Measurements from ENCODE around the gene MYLK2. TPM values are rescaled to one million over a fixed set of nuclear protein-coding genes. Genes with fewer than 3 reads are reported as not detected.

MYLK2 gene
- total and polyA plus RNA-seq, 7 donors, result 0.16 to 0.81 (median 0.39) TPM; not detected in 4

DNA sequence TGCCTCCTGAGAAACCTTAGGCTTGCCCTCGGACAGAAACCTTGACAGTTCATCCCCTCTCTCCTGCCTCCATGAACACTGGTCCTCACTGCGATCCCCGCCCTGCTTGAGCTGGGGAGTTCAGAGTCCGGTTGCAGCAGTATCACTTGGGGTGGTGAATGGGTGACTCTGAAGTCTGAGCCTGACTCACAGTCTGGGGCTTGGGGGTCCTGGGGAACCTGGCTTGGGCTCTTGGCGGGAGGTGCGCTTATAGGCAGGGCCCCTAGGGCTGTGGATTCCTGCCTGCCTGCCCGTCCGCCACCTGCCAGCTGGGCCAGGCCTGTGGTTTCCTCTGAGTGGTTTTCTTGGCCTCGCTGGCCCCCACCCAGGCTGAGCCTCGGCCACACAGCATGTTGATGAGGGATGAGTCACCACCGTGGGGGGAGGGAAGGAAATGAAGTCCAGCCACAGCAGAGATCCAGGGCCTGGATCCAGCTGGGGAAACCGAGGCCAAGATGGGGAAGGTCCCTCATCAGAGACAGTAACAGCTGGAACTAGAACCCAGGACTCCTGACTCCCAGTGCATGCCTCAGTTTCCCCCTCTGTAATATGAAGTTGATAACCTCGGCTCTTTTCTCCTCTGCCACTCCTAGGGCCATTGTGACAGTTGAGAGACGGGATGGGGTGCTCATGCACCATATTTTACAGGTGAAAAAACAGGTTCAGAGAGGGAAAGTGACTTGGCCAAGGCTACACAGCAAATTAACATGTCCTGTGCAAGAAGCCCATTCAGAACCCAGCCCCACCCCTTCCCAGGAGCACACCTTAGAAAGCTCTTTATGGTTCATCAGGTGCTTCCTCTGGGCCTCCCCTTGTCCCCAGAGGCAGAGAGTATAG is 17.1 kb downstream of the MYLK2 start:
- H3K4me3 ChIP-seq, result no peak overlapping the region
- 26 to 33% methylated on average over 14 of the region's 14 CpGs for WGBS, 2 donors
- intact Hi-C loops (cut with DNase I), result no loop called here
- no peaks in the 10 kb centered on the region for H3K9me3 ChIP-seq
- peaks cover 0 to 17% (median 12%) of the 10 kb centered on the region in 4 donors for H3K4me1 ChIP-seq
- peak; percentile 83 for DNase-seq
- H3K36me3 ChIP-seq, result no peaks in the 10 kb centered on the region
- H3K27me3 ChIP-seq, result peaks cover 0 to 9% (median 0%) of the 10 kb centered on the region in 3 donors
- TF ChIP-seq POLR2AphosphoS5 (IDR thresholded peaks at IDR 0.05) (peak in 1 of 4 donors; percentile 14), POLR2A (IDR thresholded peaks at IDR 0.05) (no peak)
- H3K27ac ChIP-seq, result no peak overlapping the region

DNA sequence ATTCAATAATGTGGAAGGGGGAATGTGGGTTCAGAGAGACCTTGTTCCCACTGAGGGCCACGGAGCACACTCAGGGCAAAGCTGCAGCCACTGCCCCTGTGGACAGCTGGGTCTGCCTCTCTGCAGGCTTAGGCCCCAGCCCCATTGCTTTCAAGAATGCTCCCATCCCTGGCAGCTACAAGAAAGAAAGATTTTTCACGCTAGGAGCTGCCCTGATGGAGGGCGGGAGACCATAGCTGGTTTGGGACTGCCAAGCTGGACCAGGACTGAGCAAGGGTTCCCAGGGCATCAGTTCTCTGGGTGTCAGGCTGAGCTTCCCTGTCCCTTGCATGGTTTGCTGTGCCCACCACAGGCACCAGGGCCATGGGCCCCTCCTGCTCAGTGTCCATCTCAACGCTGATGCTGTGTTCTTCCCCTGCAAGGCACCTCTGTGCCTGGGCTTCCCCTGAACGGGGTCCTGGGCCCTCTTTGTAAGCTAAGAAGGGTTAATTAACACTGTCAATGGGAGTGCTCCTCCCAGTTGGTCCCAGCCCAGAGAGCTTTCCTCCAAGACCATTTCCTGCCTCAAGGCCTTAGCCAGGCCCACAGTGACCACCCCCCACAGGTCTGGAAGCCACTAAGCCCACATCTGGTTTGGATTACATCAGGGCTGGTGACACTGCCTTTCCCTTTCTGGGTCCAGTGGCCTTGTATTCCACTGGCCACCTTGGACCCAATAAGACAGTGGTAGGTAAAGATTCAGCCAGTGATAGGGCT is 17.9 kb downstream of the MYLK2 start:
- no peak for TF ChIP-seq CTCF (IDR thresholded peaks at IDR 0.05)
- TF ChIP-seq POLR2A (IDR thresholded peaks at IDR 0.05), result no peak
- no peak for TF ChIP-seq POLR2AphosphoS5 (IDR thresholded peaks at IDR 0.05)
- no peak for TF ChIP-seq EP300 (IDR thresholded peaks at IDR 0.05)
- intact Hi-C loops (cut with DNase I), result no loop called here
- 78 to 79% methylated on average over 5 of the region's 5 CpGs for WGBS, 2 donors
- peaks cover 0 to 9% (median 0%) of the 10 kb centered on the region in 3 donors for H3K27me3 ChIP-seq
- H3K27ac ChIP-seq, result no peak overlapping the region
- no peaks in the 10 kb centered on the region for H3K36me3 ChIP-seq
- no peak overlapping the region for H3K4me3 ChIP-seq
- DNase-seq, result peak; percentile 44
- H3K4me1 ChIP-seq, result peaks cover 0 to 17% (median 12%) of the 10 kb centered on the region in 4 donors
- H3K9me3 ChIP-seq, result no peaks in the 10 kb centered on the region

GRCh38 chr20:31837896-31838397 is 18.8 kb downstream of the MYLK2 start:
- Histone ChIP-seq H3K27me3 (peaks cover 0 to 4% (median 0%) of the 10 kb centered on the region in 3 donors), H3K9me3 (no peaks in the 10 kb centered on the region), H3K4me3 (no peak overlapping the region), H3K4me1 (peaks cover 0 to 17% (median 12%) of the 10 kb centered on the region in 4 donors), H3K36me3 (no peaks in the 10 kb centered on the region), H3K27ac (peak overlapping the region in 1 of 4 donors; percentile 20)
- 59 to 62% methylated on average over 3 of the region's 3 CpGs for WGBS, 2 donors
- peak; percentile 52 for DNase-seq
- TF ChIP-seq EP300 (IDR thresholded peaks at IDR 0.05) (no peak), CTCF (IDR thresholded peaks at IDR 0.05) (no peak), POLR2A (IDR thresholded peaks at IDR 0.05) (no peak), POLR2AphosphoS5 (IDR thresholded peaks at IDR 0.05) (no peak)
- intact Hi-C loops (cut with DNase I), result no loop called here

GRCh38 chr20:31838646-31839292 is 19.6 kb downstream of the MYLK2 start:
- intact Hi-C loops (cut with DNase I), result no loop called here
- H3K4me1 ChIP-seq, result peaks cover 0 to 17% (median 12%) of the 10 kb centered on the region in 4 donors
- H3K27ac ChIP-seq, result no peak overlapping the region
- H3K27me3 ChIP-seq, result no peaks in the 10 kb centered on the region
- no peaks in the 10 kb centered on the region for H3K9me3 ChIP-seq
- DNase-seq, result peak; percentile 34
- 80 to 87% methylated on average over 9 of the region's 9 CpGs for WGBS, 2 donors
- no peaks in the 10 kb centered on the region for H3K36me3 ChIP-seq
- TF ChIP-seq CTCF (IDR thresholded peaks at IDR 0.05) (no peak), EP300 (IDR thresholded peaks at IDR 0.05) (no peak), POLR2AphosphoS5 (IDR thresholded peaks at IDR 0.05) (no peak), POLR2A (IDR thresholded peaks at IDR 0.05) (no peak)
- H3K4me3 ChIP-seq, result no peak overlapping the region

Measured in sigmoid colon (tissue), 7 donors.